ENCODE measurements around the gene ANKRD27.

GRCh38 chr19:32720936-32721250 is 45.9 kb upstream of the ANKRD27 start:
- TF ChIP-seq CTCF (conservative IDR thresholded peaks at IDR 0.05 in 1 of 2, IDR thresholded peaks at IDR 0.05 in 1 of 2; ENCODE audit: extremely low read depth in 1 of 2, insufficient read depth in 1 of 2, low read depth in 1 of 2, low read length in 2 of 2) (no peak), EZH2 (IDR thresholded peaks at IDR 0.05; ENCODE audit: borderline replicate concordance, low read length) (no peak)

All from mammary epithelial cell (primary cell).